Measurements from ENCODE around the gene TP53AIP1.

Gene TP53AIP1

GRCh38 chr11:128939591-128939990 lies 3.1 kb downstream of the TP53AIP1 start:
- DNase-seq (ENCODE audit: low spot score) = no peak
- TF ChIP-seq, protein P1, sequence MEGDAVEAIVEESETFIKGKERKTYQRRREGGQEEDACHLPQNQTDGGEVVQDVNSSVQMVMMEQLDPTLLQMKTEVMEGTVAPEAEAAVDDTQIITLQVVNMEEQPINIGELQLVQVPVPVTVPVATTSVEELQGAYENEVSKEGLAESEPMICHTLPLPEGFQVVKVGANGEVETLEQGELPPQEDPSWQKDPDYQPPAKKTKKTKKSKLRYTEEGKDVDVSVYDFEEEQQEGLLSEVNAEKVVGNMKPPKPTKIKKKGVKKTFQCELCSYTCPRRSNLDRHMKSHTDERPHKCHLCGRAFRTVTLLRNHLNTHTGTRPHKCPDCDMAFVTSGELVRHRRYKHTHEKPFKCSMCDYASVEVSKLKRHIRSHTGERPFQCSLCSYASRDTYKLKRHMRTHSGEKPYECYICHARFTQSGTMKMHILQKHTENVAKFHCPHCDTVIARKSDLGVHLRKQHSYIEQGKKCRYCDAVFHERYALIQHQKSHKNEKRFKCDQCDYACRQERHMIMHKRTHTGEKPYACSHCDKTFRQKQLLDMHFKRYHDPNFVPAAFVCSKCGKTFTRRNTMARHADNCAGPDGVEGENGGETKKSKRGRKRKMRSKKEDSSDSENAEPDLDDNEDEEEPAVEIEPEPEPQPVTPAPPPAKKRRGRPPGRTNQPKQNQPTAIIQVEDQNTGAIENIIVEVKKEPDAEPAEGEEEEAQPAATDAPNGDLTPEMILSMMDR (IDR thresholded peaks at IDR 0.05) = no peak
- Histone ChIP-seq H3K27ac (no peak overlapping the region), H3K4me3 (no peak overlapping the region)

- TF ChIP-seq, protein P1 (IDR thresholded peaks at IDR 0.05) = no peak
- Histone ChIP-seq H3K4me3 (no peak overlapping the region), H3K27ac (no peak overlapping the region)
- no peak for DNase-seq (ENCODE audit: low spot score)
Measured at GRCh38 chr11:128938156-128938885, 4.3 kb downstream of the TP53AIP1 start.

- H3K27ac ChIP-seq = no peak overlapping the region
- DNase-seq (ENCODE audit: low spot score) = no peak
Measured at GRCh38 chr11:128937480-128937879, 5.2 kb downstream of the TP53AIP1 start.

GRCh38 chr11:128936606-128937251 lies 5.9 kb downstream of the TP53AIP1 start:
- Histone ChIP-seq H3K4me3 (no peak overlapping the region), H3K27ac (no peak overlapping the region)
- DNase-seq (ENCODE audit: low spot score) = no peak
- TF ChIP-seq, protein P1 (IDR thresholded peaks at IDR 0.05) = no peak

More at GRCh38 chr11:128937480-128937879, 5.2 kb downstream of the TP53AIP1 start:
- no peak overlapping the region for H3K4me3 ChIP-seq
- TF ChIP-seq, protein P1 (IDR thresholded peaks at IDR 0.05) = no peak

- DNase-seq (ENCODE audit: low spot score) = no peak
- TF ChIP-seq, protein P1 (IDR thresholded peaks at IDR 0.05) = no peak
- H3K4me3 ChIP-seq = no peak overlapping the region
- H3K27ac ChIP-seq = no peak overlapping the region
Measured at GRCh38 chr11:128934926-128935325, 7.7 kb downstream of the TP53AIP1 start.

- DNase-seq (ENCODE audit: low spot score) = no peak
- H3K27ac ChIP-seq = no peak overlapping the region
- H3K4me3 ChIP-seq = no peak overlapping the region
- TF ChIP-seq, protein P1 (IDR thresholded peaks at IDR 0.05) = no peak
Measured at GRCh38 chr11:128934351-128934750, 8.3 kb downstream of the TP53AIP1 start.
